Stimulated activated memory B cell treated with anti-CD40 and anti-IgM and Interleukin-4, amounts not matched to agents 10 μg/mL and 1 μg/mL and 100 μg/mL, for 72 hours (primary cell): ENCODE data around the gene CRYBA4.

Source experiments
- ATAC-seq: fragments of 150-1000 bp; cut with Tn5 transposase; 2 replicates; pipeline ENCODE4 v1.10.0; 2021
- H3K27ac Mint-ChIP-seq: one replicate; pipeline ENCODE4 v1.8.0; 2022; ENCODE audit warnings: mild to moderate bottlenecking, mixed read lengths
- H3K27me3 Mint-ChIP-seq: one replicate; pipeline ENCODE4 v1.8.0; 2022; ENCODE audit warnings: mixed read lengths
- H3K36me3 Mint-ChIP-seq: one replicate; pipeline ENCODE4 v1.8.0; 2022; ENCODE audit warnings: mixed read lengths
- H3K4me1 Mint-ChIP-seq: one replicate; pipeline ENCODE4 v1.8.0; 2022; ENCODE audit warnings: mixed read lengths
- H3K4me3 Mint-ChIP-seq: one replicate; pipeline ENCODE4 v1.8.0; 2022; ENCODE audit warnings: mild to moderate bottlenecking, moderate library complexity, mixed read lengths
- H3K9me3 Mint-ChIP-seq: one replicate; pipeline ENCODE4 v1.8.0; 2022; ENCODE audit warnings: mixed read lengths

The CRYBA4 gene

DNA sequence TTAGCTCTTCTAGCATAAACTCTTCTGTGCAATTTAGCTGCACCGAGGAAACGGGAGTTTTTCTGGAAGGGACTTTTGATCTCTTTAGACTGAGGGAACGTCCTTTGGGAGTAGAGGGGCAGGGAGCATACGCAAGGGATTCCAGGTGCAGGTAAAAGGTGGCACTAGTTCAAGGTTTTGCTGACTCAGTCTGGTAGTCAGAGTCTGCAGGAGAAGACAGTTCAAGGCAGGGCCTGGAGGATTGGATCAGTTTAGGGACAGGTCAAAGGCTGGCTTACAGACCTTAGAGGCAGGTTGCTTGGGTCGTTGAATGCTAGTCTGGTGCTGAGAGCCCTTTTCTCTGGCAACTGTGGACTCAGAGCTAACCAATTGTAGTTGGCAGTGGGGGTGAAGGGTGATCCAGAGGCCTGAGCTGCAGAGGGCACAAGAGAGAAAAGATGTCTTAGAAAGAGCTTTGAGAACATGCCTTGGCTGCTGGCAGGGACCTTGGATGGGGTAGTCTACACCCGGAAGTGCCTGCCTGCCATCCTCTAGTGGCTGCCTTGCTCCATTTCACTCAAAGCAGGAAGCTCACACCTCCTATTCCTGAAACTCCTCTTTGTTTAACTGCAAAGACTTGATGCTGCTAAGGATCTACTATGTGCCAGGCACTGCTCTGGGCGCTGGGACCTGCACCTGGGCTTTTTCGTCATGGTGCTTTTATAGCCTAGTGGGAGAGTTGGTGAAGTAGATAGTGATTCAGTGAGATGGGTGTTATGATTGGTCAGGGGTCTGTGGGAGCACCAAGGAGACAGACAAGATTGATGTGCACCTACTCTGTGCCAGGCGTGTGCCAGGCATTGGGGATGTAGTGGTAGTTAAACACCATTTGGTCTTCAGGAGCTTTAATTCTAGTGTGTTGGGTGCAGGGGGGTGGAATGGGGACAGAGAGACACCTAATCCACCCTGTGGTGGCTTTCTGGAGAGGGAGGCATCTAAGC lies 52.7 kb downstream of the CRYBA4 start:
- ATAC-seq: no peak
- peak overlapping the region; percentile 92 for H3K27ac Mint-ChIP-seq

DNA sequence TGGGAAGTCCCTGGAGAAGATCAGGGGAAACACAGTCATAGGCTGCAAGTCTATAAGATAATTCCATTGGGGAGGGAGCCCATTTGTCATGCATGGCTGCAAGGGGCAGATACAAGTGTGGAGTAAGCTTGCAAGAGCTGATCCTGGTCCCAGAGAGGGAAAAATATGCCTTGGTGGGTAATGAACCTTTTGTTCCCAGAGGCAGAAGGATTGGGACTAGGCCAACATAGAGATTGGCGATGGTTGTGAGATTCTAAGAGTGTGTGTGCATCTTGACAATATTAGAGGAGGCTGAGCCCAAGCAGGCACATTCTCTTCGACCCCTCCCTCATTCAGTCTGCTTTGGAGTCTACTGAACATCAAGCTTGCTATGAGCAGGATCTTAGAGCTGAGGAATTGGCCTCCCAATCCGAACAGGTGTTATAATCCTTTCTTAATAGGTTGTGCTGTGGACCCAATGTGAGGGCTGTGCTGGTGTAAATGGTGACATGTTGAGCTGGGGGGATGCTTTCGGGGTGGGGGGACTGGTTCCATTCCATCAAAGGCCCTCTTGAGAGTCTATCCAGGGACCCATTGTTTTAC lies 54.0 kb downstream of the CRYBA4 start:
- Mint-ChIP-seq H3K4me1 (peaks cover 84% of the 10 kb centered on the region), H3K27ac (peak overlapping the region; percentile 92), H3K4me3 (no peak overlapping the region), H3K36me3 (peaks cover 8% of the 10 kb centered on the region), H3K27me3 (no peaks in the 10 kb centered on the region), H3K9me3 (no peaks in the 10 kb centered on the region)
- no peak for ATAC-seq

More for the DNA sequence above, 52.7 kb downstream of the CRYBA4 start:
- Mint-ChIP-seq H3K27me3 (no peaks in the 10 kb centered on the region), H3K4me3 (peak overlapping the region; percentile 97), H3K9me3 (no peaks in the 10 kb centered on the region), H3K4me1 (peaks cover 85% of the 10 kb centered on the region), H3K36me3 (no peaks in the 10 kb centered on the region)

DNA sequence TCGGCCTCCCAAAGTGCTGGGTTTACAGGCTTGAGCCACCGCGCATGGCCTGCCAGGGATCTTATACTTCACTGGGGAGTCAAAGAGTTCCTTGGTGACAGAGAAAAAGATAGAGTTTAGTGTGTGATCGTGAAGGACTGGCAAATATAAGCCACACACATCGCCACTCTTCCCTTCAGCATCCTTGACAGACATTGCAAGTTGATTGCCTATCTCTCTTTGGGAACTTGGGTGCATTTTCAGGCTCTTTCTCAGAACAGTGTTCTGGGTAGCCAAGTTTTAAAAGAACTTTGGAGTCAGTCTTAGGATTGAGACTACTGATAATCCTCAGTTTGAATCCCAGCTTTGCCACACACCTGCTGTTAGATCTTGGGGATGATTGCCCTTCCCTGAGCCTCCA lies 55.5 kb downstream of the CRYBA4 start:
- Mint-ChIP-seq H3K27me3 (no peaks in the 10 kb centered on the region), H3K27ac (peak overlapping the region; percentile 70), H3K36me3 (peaks cover 20% of the 10 kb centered on the region), H3K4me1 (peaks cover 70% of the 10 kb centered on the region), H3K9me3 (no peaks in the 10 kb centered on the region), H3K4me3 (no peak overlapping the region)
- ATAC-seq: no peak

DNA sequence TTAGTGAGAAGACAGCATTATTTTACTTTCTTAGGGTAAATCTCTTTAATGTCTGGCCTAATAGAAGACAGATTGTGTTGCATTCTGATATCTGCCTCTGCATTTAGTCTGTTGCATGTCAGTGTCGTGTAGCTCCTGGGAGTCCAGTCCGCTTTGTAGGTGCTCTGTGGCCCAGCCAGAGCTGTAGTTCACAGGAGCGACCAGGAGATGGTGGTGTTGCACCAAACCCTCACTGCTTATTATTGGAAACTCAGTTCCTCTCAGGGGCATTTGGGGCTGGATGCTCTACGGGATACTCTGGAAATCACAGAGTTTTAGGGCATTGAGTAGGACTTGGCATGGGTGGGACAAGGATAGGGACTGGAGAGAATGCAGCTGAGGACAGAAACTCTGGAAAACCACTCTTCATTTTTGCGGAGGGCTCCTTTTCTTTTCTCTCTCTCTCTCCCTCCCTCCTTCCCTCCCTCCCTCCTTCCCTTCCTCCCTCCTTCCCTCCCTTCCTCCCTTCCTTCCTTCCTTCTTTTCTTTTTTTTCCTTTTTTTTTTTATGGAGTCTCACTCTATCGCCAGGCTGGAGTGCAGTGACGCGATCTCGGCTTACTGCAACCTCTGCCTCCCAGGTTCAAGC lies 57.4 kb downstream of the CRYBA4 start:
- no peaks in the 10 kb centered on the region for H3K9me3 Mint-ChIP-seq
- H3K36me3 Mint-ChIP-seq: peaks cover 37% of the 10 kb centered on the region
- peaks cover 64% of the 10 kb centered on the region for H3K4me1 Mint-ChIP-seq
- no peaks in the 10 kb centered on the region for H3K27me3 Mint-ChIP-seq
- no peak overlapping the region for H3K4me3 Mint-ChIP-seq
- H3K27ac Mint-ChIP-seq: peak overlapping the region; percentile 70
- peak; percentile 72 for ATAC-seq
